ENCODE data around the gene MAL.

DNA sequence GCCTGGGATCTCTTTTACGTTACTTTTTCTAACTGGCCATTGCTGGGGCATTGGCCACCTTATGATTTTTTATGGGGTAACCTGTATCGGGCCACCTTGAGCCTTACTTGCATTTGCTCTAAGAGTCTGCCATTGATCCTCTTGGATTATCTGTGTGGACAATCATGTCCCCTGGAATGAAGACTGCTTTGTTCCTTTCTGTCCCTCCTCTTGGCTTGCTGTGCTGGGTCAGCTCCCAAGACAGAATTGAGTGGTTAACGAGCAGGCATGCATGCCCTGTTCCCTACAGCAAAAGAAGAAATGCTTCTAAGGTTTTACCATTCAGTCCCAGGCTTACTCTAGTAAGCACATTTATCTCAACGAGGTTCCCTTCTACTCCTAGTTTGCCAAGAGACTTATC, 46.3 kb downstream of the MAL start:
- TF ChIP-seq BACH2 (CRISPR knock-in tag; IDR thresholded peaks at IDR 0.05; ENCODE audit: borderline replicate concordance), result no peak
- no peak for TF ChIP-seq RARB (CRISPR knock-in tag; IDR thresholded peaks at IDR 0.05)
- TF ChIP-seq ZFP30 (CRISPR knock-in tag; IDR thresholded peaks at IDR 0.05), result no peak
- TF ChIP-seq, protein P1, sequence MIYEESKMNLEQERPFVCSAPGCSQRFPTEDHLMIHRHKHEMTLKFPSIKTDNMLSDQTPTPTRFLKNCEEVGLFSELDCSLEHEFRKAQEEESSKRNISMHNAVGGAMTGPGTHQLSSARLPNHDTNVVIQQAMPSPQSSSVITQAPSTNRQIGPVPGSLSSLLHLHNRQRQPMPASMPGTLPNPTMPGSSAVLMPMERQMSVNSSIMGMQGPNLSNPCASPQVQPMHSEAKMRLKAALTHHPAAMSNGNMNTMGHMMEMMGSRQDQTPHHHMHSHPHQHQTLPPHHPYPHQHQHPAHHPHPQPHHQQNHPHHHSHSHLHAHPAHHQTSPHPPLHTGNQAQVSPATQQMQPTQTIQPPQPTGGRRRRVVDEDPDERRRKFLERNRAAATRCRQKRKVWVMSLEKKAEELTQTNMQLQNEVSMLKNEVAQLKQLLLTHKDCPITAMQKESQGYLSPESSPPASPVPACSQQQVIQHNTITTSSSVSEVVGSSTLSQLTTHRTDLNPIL (CRISPR knock-in tag; IDR thresholded peaks at IDR 0.05; ENCODE audit: low read depth), result no peak
- TF ChIP-seq, protein P2, sequence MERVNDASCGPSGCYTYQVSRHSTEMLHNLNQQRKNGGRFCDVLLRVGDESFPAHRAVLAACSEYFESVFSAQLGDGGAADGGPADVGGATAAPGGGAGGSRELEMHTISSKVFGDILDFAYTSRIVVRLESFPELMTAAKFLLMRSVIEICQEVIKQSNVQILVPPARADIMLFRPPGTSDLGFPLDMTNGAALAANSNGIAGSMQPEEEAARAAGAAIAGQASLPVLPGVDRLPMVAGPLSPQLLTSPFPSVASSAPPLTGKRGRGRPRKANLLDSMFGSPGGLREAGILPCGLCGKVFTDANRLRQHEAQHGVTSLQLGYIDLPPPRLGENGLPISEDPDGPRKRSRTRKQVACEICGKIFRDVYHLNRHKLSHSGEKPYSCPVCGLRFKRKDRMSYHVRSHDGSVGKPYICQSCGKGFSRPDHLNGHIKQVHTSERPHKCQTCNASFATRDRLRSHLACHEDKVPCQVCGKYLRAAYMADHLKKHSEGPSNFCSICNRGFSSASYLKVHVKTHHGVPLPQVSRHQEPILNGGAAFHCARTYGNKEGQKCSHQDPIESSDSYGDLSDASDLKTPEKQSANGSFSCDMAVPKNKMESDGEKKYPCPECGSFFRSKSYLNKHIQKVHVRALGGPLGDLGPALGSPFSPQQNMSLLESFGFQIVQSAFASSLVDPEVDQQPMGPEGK (CRISPR knock-in tag; IDR thresholded peaks at IDR 0.05; ENCODE audit: borderline replicate concordance), result no peak
- TF ChIP-seq ZNF565 (CRISPR knock-in tag; conservative IDR thresholded peaks at IDR 0.05; ENCODE audit: low read depth), result no peak
- TF ChIP-seq TCF4 (CRISPR knock-in tag; IDR thresholded peaks at IDR 0.05; ENCODE audit: borderline replicate concordance), result no peak
- no peak for TF ChIP-seq OSR1 (CRISPR knock-in tag; IDR thresholded peaks at IDR 0.05)
- TF ChIP-seq ZNF8 (CRISPR knock-in tag; IDR thresholded peaks at IDR 0.05), result no peak
- TF ChIP-seq ZFP3 (CRISPR knock-in tag; IDR thresholded peaks at IDR 0.05), result no peak
- TF ChIP-seq, protein P3, sequence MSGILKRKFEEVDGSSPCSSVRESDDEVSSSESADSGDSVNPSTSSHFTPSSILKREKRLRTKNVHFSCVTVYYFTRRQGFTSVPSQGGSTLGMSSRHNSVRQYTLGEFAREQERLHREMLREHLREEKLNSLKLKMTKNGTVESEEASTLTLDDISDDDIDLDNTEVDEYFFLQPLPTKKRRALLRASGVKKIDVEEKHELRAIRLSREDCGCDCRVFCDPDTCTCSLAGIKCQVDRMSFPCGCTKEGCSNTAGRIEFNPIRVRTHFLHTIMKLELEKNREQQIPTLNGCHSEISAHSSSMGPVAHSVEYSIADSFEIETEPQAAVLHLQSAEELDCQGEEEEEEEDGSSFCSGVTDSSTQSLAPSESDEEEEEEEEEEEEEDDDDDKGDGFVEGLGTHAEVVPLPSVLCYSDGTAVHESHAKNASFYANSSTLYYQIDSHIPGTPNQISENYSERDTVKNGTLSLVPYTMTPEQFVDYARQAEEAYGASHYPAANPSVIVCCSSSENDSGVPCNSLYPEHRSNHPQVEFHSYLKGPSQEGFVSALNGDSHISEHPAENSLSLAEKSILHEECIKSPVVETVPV (CRISPR knock-in tag; IDR thresholded peaks at IDR 0.05), result no peak
- TF ChIP-seq, protein P4, sequence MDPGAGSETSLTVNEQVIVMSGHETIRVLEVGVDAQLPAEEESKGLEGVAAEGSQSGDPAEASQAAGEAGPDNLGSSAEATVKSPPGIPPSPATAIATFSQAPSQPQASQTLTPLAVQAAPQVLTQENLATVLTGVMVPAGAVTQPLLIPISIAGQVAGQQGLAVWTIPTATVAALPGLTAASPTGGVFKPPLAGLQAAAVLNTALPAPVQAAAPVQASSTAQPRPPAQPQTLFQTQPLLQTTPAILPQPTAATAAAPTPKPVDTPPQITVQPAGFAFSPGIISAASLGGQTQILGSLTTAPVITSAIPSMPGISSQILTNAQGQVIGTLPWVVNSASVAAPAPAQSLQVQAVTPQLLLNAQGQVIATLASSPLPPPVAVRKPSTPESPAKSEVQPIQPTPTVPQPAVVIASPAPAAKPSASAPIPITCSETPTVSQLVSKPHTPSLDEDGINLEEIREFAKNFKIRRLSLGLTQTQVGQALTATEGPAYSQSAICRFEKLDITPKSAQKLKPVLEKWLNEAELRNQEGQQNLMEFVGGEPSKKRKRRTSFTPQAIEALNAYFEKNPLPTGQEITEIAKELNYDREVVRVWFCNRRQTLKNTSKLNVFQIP (CRISPR knock-in tag; IDR thresholded peaks at IDR 0.05; ENCODE audit: borderline replicate concordance, low read depth), result no peak
